Mammary epithelial cell (primary cell): ENCODE measurements around the gene HDGFL2.

Experiments
- CTCF ChIP-seq, 2 donors: IDR thresholded peaks in 1 of 2; conservative IDR thresholded peaks in 1 of 2; 2 replicates each; pipeline ENCODE4 v1.5.1; 2011 to 2012; ENCODE audit warnings: inconsistent platforms in 2 of 2, low read length in 2 of 2, mild to moderate bottlenecking in 2 of 2, control low read depth in 1 of 2, low read depth in 1 of 2; ENCODE audit not compliant: insufficient read depth in 1 of 2; ENCODE audit errors: extremely low read depth in 1 of 2
- EZH2 ChIP-seq: IDR thresholded peaks from 2 replicates; pipeline ENCODE4 v1.6.1; 2012; ENCODE audit warnings: low read length, inconsistent platforms, borderline replicate concordance

GRCh38 chr19:4430760-4431159, 41.3 kb upstream of the HDGFL2 start:
- TF ChIP-seq CTCF (conservative IDR thresholded peaks at IDR 0.05 in 1 of 2, IDR thresholded peaks at IDR 0.05 in 1 of 2; ENCODE audit: extremely low read depth in 1 of 2, insufficient read depth in 1 of 2, low read depth in 1 of 2, low read length in 2 of 2), result no peak
- no peak for TF ChIP-seq EZH2
